GM10847 (cell line): ENCODE results near the gene KIAA1586.

Experiments
- POLR2A ChIP-seq: IDR thresholded peaks from 2 replicates; pipeline ENCODE4 v1.6.1; 2011; ENCODE audit not compliant: insufficient read length; ENCODE audit errors: extremely low read depth

Gene KIAA1586

DNA sequence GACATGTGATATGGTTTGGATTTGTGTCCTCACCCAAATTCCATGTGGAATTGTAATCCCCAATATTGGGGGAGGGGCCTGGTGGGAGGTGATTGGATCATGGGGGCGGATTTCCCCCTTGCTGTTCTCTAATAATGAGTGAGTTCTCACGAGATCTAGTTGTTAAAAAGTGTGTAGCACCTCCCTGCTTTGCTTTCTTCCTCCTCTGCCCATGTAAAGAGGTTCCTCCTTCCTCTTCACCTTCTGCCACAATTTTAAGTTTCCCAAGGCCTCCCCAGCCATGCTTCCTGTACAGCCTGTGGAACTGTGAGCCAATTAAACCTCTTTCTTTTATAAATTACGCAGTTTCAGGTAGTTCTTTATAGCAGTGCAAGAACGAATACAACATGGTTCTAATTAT, 41.4 kb downstream of the KIAA1586 start:
- no peak for TF ChIP-seq POLR2A

DNA sequence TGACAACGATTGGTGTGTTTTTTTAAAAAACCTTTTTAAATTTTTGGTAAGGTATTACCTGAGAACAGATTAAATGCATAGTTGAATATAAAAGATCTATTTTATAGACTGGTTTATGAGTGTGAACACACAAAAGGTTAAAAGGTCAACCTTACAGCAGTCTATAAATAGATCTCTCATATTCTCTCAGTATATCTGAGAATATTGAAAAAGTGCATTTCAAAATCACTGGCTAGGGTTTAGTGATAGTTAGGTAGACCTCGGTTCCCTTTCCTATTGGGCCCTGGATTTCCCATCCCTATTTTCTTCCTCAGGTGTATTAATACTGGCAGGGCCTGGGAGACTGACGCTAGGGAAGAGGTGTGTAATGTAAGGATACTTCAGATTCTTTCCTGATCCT, 42.8 kb downstream of the KIAA1586 start:
- no peak for TF ChIP-seq POLR2A

DNA sequence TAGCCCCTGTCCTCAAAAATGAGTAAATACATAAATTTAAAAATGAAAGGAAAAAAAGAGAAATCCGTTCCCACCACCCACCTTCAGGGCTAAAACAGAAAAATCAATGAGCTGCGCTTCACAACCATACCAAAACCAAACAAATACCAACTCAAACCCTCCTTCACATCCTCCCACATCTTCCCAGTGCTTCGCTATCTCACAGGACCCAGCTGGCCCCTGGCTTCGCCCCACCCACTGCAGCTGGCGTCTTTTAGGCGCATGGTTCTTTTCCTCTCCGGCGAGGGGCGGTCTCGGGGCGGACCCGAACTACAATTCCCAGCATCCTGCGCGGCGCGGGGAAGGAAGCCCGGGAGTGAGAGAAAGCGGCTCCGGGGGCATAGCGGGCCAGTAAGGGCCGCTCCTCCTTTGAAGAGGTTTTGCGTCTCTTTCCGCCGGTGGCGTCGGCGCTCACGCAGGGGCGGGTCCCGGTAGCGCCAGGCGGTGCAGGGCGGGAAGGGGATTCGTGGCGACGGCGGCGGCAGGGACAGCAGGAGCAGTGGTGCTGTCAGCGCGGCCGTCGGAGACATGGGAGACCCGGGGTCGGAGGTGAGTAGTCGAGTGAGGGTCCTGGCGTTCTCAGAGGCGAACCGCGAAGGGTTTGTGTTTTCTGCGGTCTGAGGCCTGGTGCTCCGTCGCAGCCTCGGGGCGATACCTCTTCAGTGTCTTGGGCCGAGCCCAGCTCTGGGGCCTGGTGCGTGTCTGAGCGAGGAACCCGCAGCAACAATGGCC, 43.4 kb downstream of the KIAA1586 start, which contains the start of gene ZNF451:
Gene ZNF451 (plus strand): TSS at position 502 of the 771 bp plus-strand sequence. CDS start 66 bp downstream, at position 568.
- peak; percentile 78 for TF ChIP-seq POLR2A

DNA sequence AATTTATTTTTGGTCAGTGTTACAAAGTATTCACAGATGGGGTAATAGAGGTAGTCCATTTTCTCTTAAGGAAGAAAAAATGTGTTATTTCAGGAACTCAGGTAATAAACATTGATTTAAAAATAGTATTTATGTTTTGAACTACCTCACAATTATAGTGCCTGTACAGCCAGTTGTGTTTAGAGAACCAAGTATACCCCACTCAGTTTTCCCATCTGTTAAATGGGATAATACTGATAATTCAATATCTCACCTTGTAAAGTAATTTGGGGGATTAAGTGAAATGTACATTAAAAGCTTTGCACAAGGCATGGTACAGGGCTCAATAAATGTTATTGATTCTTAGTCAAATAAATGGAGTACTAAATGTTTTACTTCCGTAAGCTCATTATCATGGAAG, 48.2 kb downstream of the KIAA1586 start:
- TF ChIP-seq POLR2A, result no peak

DNA sequence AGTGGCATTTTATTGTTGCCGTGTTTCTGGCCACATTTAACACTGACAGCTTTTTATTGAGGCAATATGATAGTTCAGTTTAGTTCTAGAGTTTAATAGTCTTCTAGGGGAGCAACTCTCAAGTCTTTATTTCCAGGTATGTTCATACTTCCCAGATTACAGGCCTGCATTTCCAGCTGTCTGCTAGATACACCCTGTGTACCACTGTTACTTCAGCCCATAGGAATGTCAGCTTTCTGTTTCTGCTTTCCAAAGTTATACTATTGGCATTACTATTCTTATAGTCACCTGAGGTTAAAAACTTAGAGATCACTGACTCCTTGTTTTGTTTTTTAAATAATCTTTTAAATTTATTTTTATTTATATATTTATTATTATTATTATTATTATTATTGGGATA, 51.1 kb downstream of the KIAA1586 start:
- TF ChIP-seq POLR2A, result no peak

DNA sequence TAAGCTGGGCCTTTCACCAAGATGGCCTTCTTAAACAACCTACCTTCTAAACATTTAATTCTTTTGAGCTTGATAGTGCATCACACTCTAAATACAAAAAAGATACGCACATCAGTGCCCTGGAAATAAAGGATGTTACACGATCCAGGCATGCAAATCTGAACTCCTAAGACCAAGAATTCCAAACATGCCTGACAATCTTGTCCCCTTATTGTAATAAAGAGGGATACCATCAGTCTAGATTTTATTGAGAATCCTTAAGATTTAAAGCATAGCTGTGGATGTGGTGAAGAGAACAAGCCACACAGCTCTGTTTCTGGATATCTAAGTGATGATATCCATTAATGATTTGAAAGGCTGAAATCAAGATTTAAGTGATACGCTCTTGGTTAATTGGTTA, 56.5 kb downstream of the KIAA1586 start:
- no peak for TF ChIP-seq POLR2A

GRCh38 chr6:57104336-57104735, 57.8 kb downstream of the KIAA1586 start:
- TF ChIP-seq POLR2A, result no peak
